Activated T-helper 1 cell treated with anti-CD3 and anti-CD28 coated beads, Interleukin-12 subunit alpha, Interleukin-12 subunit beta, Interleukin-2, Interleukin-4 antibody, amounts not matched to agents 30 ng/mL and 10 ng/mL and 1 ng/mL, durations not matched to agents 14 hours and 24 hours and 36 hours (primary cell): ENCODE data around the gene SESN3. TPM values are rescaled to one million over a fixed set of nuclear protein-coding genes. Genes with fewer than 3 reads are reported as not detected.

Experiments used
- DNase-seq: peaks from one replicate; pipeline ENCODE4 v3.0.0; 2021; ENCODE audit warnings: low spot score
- H3K27ac Mint-ChIP-seq: one replicate; pipeline ENCODE4 v1.8.0; 2021; ENCODE audit warnings: mild to moderate bottlenecking, mixed read lengths
- H3K27me3 Mint-ChIP-seq: one replicate; pipeline ENCODE4 v1.8.0; 2022; ENCODE audit warnings: mild to moderate bottlenecking, moderate library complexity, mixed read lengths; ENCODE audit not compliant: insufficient read depth
- H3K36me3 Mint-ChIP-seq: one replicate; pipeline ENCODE4 v1.8.0; 2021; ENCODE audit warnings: low read depth, mixed read lengths
- H3K4me1 Mint-ChIP-seq: one replicate; pipeline ENCODE4 v1.8.0; 2021; ENCODE audit warnings: low read depth, mixed read lengths
- H3K4me3 Mint-ChIP-seq: one replicate; pipeline ENCODE4 v1.8.0; 2021; ENCODE audit warnings: mild to moderate bottlenecking, moderate library complexity, mixed read lengths
- H3K9me3 Mint-ChIP-seq: one replicate; pipeline ENCODE4 v1.8.0; 2021; ENCODE audit warnings: mixed read lengths
- intact Hi-C: fragments of 100-400 bp; cut with micrococcal nuclease; formaldehyde crosslinking; loops from one replicate; pipeline ENCODE4 v1.15.1; 2024
- total RNA-seq: library from RNA; stranded (reverse); gene quantifications from 2 replicates; pipeline ENCODE4 v1.2.3, GENCODE V29; 2022

The SESN3 gene
- total RNA-seq, 1 donor from 2014 or later, result 62.0 TPM

GRCh38 chr11:95175818-95176380, 55.1 kb downstream of the SESN3 start:
- H3K4me3 Mint-ChIP-seq, result no peak overlapping the region
- H3K36me3 Mint-ChIP-seq, result peaks cover 36% of the 10 kb centered on the region
- no peak for DNase-seq
- H3K4me1 Mint-ChIP-seq, result no peaks in the 10 kb centered on the region
- no peak overlapping the region for H3K27ac Mint-ChIP-seq
- H3K27me3 Mint-ChIP-seq, result no peaks in the 10 kb centered on the region
- intact Hi-C loops, result no loop called here
- no peaks in the 10 kb centered on the region for H3K9me3 Mint-ChIP-seq

GRCh38 chr11:95170294-95170693, 60.7 kb downstream of the SESN3 start:
- no peak overlapping the region for H3K27ac Mint-ChIP-seq
- intact Hi-C loops, result no loop called here
- no peaks in the 10 kb centered on the region for H3K9me3 Mint-ChIP-seq
- no peak overlapping the region for H3K4me3 Mint-ChIP-seq
- H3K27me3 Mint-ChIP-seq, result no peaks in the 10 kb centered on the region
- H3K36me3 Mint-ChIP-seq, result peaks cover 10% of the 10 kb centered on the region
- no peak for DNase-seq
- no peaks in the 10 kb centered on the region for H3K4me1 Mint-ChIP-seq

GRCh38 chr11:95166781-95167180, 64.2 kb downstream of the SESN3 start:
- Mint-ChIP-seq H3K36me3 (peaks cover 16% of the 10 kb centered on the region), H3K4me3 (no peak overlapping the region), H3K9me3 (no peaks in the 10 kb centered on the region), H3K4me1 (peaks cover 16% of the 10 kb centered on the region), H3K27ac (no peak overlapping the region), H3K27me3 (no peaks in the 10 kb centered on the region)
- intact Hi-C loops, result no loop called here
- DNase-seq, result no peak

- Mint-ChIP-seq H3K4me3 (no peak overlapping the region), H3K27ac (no peak overlapping the region), H3K9me3 (no peaks in the 10 kb centered on the region), H3K27me3 (no peaks in the 10 kb centered on the region), H3K36me3 (peaks cover 15% of the 10 kb centered on the region), H3K4me1 (peaks cover 16% of the 10 kb centered on the region)
- no peak for DNase-seq
- intact Hi-C loops, result no loop called here
Observed at GRCh38 chr11:95165638-95166037, 65.4 kb downstream of the SESN3 start.

DNA sequence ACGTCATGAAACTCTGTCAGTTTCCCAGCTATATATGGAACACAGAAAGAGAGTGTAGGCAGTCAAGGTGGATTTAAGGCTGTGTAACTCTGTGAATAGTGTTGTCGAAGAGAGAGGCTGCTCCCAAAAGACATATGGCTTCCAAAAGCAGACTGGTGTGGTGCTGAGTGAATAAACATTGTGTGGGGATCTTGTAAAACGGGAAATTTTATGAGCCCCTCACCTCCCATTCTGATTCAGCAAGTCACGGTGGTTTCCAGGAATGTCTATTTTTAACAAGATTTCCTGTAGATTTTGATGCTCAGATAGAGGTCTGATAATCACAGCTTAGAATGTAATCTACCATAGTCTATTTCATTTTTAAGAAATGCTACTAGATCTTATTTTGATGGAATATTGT, 67.9 kb downstream of the SESN3 start:
- Mint-ChIP-seq H3K9me3 (peaks cover 3% of the 10 kb centered on the region), H3K4me3 (no peak overlapping the region), H3K4me1 (peaks cover 21% of the 10 kb centered on the region), H3K27ac (no peak overlapping the region), H3K36me3 (peaks cover 23% of the 10 kb centered on the region), H3K27me3 (no peaks in the 10 kb centered on the region)
- intact Hi-C loops, result no loop called here
- no peak for DNase-seq

DNA sequence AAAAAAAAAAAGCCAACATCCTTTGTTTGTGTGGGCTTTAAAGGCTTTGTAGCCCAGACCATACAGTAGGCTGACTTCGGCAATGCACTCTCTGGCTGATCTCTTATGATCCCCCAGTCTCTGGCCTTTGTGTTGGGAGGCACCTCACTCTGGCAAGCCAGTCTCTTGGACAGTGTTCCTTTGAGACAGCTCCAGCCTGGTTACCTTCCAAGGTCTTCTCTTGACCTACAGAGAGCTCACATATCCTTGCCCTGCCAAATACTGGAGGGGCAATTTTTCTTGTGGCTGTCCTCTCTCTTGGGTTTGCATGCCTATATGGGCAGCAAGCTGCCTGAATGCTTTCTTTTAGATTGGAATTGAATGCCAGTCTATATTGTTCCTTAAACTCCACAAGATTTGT, 69.8 kb downstream of the SESN3 start:
- Mint-ChIP-seq H3K4me1 (peaks cover 40% of the 10 kb centered on the region), H3K9me3 (peaks cover 4% of the 10 kb centered on the region), H3K27ac (no peak overlapping the region), H3K4me3 (no peak overlapping the region), H3K27me3 (no peaks in the 10 kb centered on the region), H3K36me3 (peaks cover 26% of the 10 kb centered on the region)
- no peak for DNase-seq
- intact Hi-C loops, result no loop called here

DNA sequence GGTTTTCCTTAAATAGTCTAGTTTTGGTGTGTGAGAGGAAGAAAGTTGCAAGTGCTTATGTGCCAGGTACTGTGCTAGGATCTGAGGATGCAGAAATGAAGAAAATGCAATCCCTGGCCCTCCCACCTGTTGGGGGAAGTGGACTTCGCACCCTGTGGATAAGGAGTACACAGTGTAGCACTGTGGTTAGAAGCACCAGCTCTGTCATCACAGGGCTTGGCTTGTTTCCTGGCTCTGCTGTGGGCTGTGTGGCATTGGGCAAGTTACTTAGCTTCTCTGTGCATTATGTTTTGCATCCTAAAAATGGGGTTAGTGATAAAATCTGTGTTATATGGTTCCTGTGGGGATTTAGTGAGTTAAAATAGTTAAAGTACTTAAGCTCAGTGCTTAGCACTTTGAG, 73.2 kb downstream of the SESN3 start:
- Mint-ChIP-seq H3K4me1 (peaks cover 42% of the 10 kb centered on the region), H3K27me3 (no peaks in the 10 kb centered on the region), H3K9me3 (peaks cover 4% of the 10 kb centered on the region), H3K27ac (peak overlapping the region; percentile 86), H3K36me3 (peaks cover 19% of the 10 kb centered on the region), H3K4me3 (peak overlapping the region; percentile 45)
- intact Hi-C loops, result no loop called here
- DNase-seq, result no peak

DNA sequence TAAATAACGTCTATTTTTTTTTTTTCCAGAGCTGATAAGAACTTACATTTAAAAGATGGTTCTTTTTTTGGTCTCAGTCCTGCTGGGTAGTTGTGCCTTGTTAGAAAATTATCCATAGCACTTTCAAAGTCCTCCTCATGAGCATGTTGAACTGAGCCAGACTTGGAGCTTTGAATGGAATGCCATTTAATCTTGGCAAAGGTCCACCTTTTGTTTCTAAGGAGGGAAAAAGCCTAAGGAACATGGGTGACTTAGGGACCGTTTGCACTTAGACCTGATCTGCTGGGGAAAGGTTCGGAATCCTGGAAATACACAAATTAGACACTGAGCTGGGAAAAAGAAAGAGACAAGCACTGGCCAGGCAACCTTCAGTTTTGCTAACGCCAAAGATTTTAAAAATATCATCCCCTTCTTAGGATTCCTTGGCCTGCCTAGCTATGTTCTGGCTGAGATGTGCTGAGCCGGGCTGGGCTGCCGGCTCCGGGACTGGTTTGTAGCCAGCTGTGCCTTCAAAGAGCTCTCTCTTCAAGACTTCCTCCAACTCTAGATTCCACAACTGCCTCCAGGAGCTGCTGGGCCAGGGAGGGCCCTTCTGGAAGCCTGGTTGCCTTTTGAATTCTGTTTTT, 74.0 kb downstream of the SESN3 start:
- intact Hi-C loops, result no loop called here
- no peaks in the 10 kb centered on the region for H3K27me3 Mint-ChIP-seq
- peaks cover 17% of the 10 kb centered on the region for H3K36me3 Mint-ChIP-seq
- peaks cover 46% of the 10 kb centered on the region for H3K4me1 Mint-ChIP-seq
- H3K27ac Mint-ChIP-seq, result no peak overlapping the region
- DNase-seq, result no peak
- no peak overlapping the region for H3K4me3 Mint-ChIP-seq
- H3K9me3 Mint-ChIP-seq, result peaks cover 4% of the 10 kb centered on the region

- Mint-ChIP-seq H3K27ac (peak overlapping the region; percentile 1), H3K36me3 (peaks cover 14% of the 10 kb centered on the region), H3K4me3 (no peak overlapping the region), H3K27me3 (no peaks in the 10 kb centered on the region), H3K4me1 (peaks cover 52% of the 10 kb centered on the region), H3K9me3 (peaks cover 4% of the 10 kb centered on the region)
- intact Hi-C loops, result no loop called here
- DNase-seq, result no peak
Observed at GRCh38 chr11:95156133-95156721, 74.8 kb downstream of the SESN3 start.

- no peak for DNase-seq
- Mint-ChIP-seq H3K27ac (no peak overlapping the region), H3K4me3 (no peak overlapping the region), H3K9me3 (peaks cover 4% of the 10 kb centered on the region), H3K27me3 (no peaks in the 10 kb centered on the region), H3K36me3 (peaks cover 13% of the 10 kb centered on the region), H3K4me1 (peaks cover 52% of the 10 kb centered on the region)
- intact Hi-C loops, result no loop called here
Observed at GRCh38 chr11:95155385-95155784, 75.6 kb downstream of the SESN3 start.

GRCh38 chr11:95154514-95154913, 76.5 kb downstream of the SESN3 start:
- H3K36me3 Mint-ChIP-seq, result peaks cover 8% of the 10 kb centered on the region
- DNase-seq, result peak; percentile 48
- intact Hi-C loops, result loop anchor here (1.0 to 5.0 kb wide), 3 partner anchors 183 to 551 kb away; no protein-coding TSS in a partner anchor
- peaks cover 52% of the 10 kb centered on the region for H3K4me1 Mint-ChIP-seq
- H3K27me3 Mint-ChIP-seq, result peaks cover 1% of the 10 kb centered on the region
- H3K27ac Mint-ChIP-seq, result no peak overlapping the region
- H3K9me3 Mint-ChIP-seq, result peaks cover 4% of the 10 kb centered on the region
- H3K4me3 Mint-ChIP-seq, result no peak overlapping the region

DNA sequence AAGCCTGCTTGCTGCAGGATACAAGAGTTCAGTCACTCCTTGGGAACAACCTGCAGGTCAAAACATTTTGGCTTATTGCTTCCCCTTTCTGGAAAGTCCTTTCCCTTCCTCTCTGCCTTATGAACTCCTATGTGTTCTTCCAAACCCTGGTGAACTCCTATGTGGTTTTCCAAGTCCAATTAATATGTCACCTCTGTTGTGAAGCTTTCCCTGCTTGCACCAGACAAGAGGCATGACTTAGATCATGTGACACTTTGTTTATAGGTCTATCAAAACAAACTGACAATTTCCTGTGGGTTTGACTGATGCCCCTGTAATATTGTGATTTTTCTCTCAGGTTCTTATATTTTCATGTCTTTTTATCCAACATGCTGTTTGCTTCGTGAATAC, 77.2 kb downstream of the SESN3 start:
- Mint-ChIP-seq H3K27me3 (peaks cover 3% of the 10 kb centered on the region), H3K4me1 (peaks cover 56% of the 10 kb centered on the region), H3K9me3 (peaks cover 4% of the 10 kb centered on the region), H3K27ac (peak overlapping the region; percentile 91), H3K36me3 (peaks cover 8% of the 10 kb centered on the region), H3K4me3 (peak overlapping the region; percentile 87)
- DNase-seq, result no peak
- intact Hi-C loops, result loop anchor here (1.0 to 5.0 kb wide), 4 partner anchors 183 to 551 kb away; no protein-coding TSS in a partner anchor
